Measurements from ENCODE around the gene TBX2. TPM values are rescaled to one million over a fixed set of nuclear protein-coding genes. Genes with fewer than 3 reads are reported as not detected.

The TBX2 gene
- total RNA-seq, 1 donor from 2014 or later, result 0.34 TPM

GRCh38 chr17:61388561-61389356, 10.9 kb upstream of the TBX2 start:
- no peak for DNase-seq

GRCh38 chr17:61389670-61390478, 9.8 kb upstream of the TBX2 start:
- peak; percentile 66 for DNase-seq

GRCh38 chr17:61390479-61390791, 9.2 kb upstream of the TBX2 start:
- no peak for DNase-seq

GRCh38 chr17:61391595-61392291, 7.9 kb upstream of the TBX2 start:
- DNase-seq, result no peak

- DNase-seq, result no peak
Observed at GRCh38 chr17:61392679-61393078, 7.0 kb upstream of the TBX2 start.

- DNase-seq, result no peak
Observed at GRCh38 chr17:61393550-61393903, 6.1 kb upstream of the TBX2 start.

GRCh38 chr17:61393904-61394629, 5.6 kb upstream of the TBX2 start:
- DNase-seq, result no peak

GRCh38 chr17:61394630-61395408, 4.8 kb upstream of the TBX2 start:
- DNase-seq, result no peak

GRCh38 chr17:61395409-61395982, 4.1 kb upstream of the TBX2 start:
- no peak for DNase-seq

- DNase-seq, result no peak
Observed at GRCh38 chr17:61395983-61396585, 3.6 kb upstream of the TBX2 start.

GRCh38 chr17:61396586-61397085, 3.0 kb upstream of the TBX2 start:
- no peak for DNase-seq

GRCh38 chr17:61397086-61397842, 2.4 kb upstream of the TBX2 start:
- DNase-seq, result no peak

GRCh38 chr17:61398721-61399130, 917 bp upstream of the TBX2 start:
- DNase-seq, result no peak

GRCh38 chr17:61400066-61400716, 548 bp downstream of the TBX2 start:
- DNase-seq, result no peak

GRCh38 chr17:61400717-61401388, 1.2 kb downstream of the TBX2 start:
- no peak for DNase-seq

- DNase-seq, result no peak
Observed at GRCh38 chr17:61401389-61402072, 1.9 kb downstream of the TBX2 start.

- DNase-seq, result no peak
Observed at GRCh38 chr17:61402073-61402541, 2.5 kb downstream of the TBX2 start.
